SW 1271 (cell line): ENCODE data around the gene DCLK1.
"Not testable (repeated sequence)": the region's sequence is repeated elsewhere in the genome, so short reads cannot be mapped to it uniquely, and the experiment has no call there.

Experiments
- DNase-seq, 2 experiments: peaks; one replicate each; lab custom pipeline; 2025; lab: John Stamatoyannopoulos, UW

The DCLK1 gene

GRCh38 chr13:36084131-36084530 lies 47.1 kb downstream of the DCLK1 start:
- no peak for DNase-seq

- no peak for DNase-seq
Observed at GRCh38 chr13:36082806-36083205, 48.4 kb downstream of the DCLK1 start.

- DNase-seq: no peak
Observed at GRCh38 chr13:36082396-36082795, 48.8 kb downstream of the DCLK1 start.

- no peak for DNase-seq
Observed at GRCh38 chr13:36076211-36076610, 55.0 kb downstream of the DCLK1 start.

- DNase-seq: no peak
Observed at GRCh38 chr13:36074659-36075058, 56.5 kb downstream of the DCLK1 start.

GRCh38 chr13:36072152-36072935 lies 58.8 kb downstream of the DCLK1 start:
- DNase-seq: no peak

- DNase-seq: not testable (repeated sequence)
Observed at GRCh38 chr13:36070504-36071192, 60.5 kb downstream of the DCLK1 start.

- no peak for DNase-seq
Observed at GRCh38 chr13:36069881-36070366, 61.3 kb downstream of the DCLK1 start.

- DNase-seq: no peak
Observed at GRCh38 chr13:36068991-36069390, 62.2 kb downstream of the DCLK1 start.

GRCh38 chr13:36068566-36068965 lies 62.6 kb downstream of the DCLK1 start:
- DNase-seq: no peak

- DNase-seq: no peak
Observed at GRCh38 chr13:36067746-36068381, 63.3 kb downstream of the DCLK1 start.

- no peak for DNase-seq
Observed at GRCh38 chr13:36062249-36062648, 68.9 kb downstream of the DCLK1 start.

- DNase-seq: no peak
Observed at GRCh38 chr13:36061621-36062020, 69.6 kb downstream of the DCLK1 start.

GRCh38 chr13:36061054-36061453 lies 70.1 kb downstream of the DCLK1 start:
- DNase-seq: no peak

- no peak for DNase-seq
Observed at GRCh38 chr13:36059321-36059720, 71.9 kb downstream of the DCLK1 start.

GRCh38 chr13:36058116-36058515 lies 73.1 kb downstream of the DCLK1 start:
- no peak for DNase-seq

- no peak for DNase-seq
Observed at GRCh38 chr13:36057547-36057946, 73.6 kb downstream of the DCLK1 start.

- DNase-seq: no peak
Observed at GRCh38 chr13:36057041-36057440, 74.1 kb downstream of the DCLK1 start.

- DNase-seq: no peak
Observed at GRCh38 chr13:36055366-36055765, 75.8 kb downstream of the DCLK1 start.

GRCh38 chr13:36054041-36054440 lies 77.1 kb downstream of the DCLK1 start:
- DNase-seq: no peak

GRCh38 chr13:36051082-36051481 lies 80.1 kb downstream of the DCLK1 start:
- no peak for DNase-seq

GRCh38 chr13:36046672-36047071 lies 84.5 kb downstream of the DCLK1 start:
- no peak for DNase-seq
